ENCODE data around the gene SNAPC4.

SNAPC4 gene

GRCh38 chr9:136400038-136400834 lies at the start of gene SNAPC4:
Gene SNAPC4 (minus strand): TSS chr9:136400170. CDS start chr9:136398428, 1,742 bp downstream.
- DNase-seq = peak; percentile 92

- DNase-seq = no peak
Measured at GRCh38 chr9:136448655-136449054, 48.7 kb upstream of the SNAPC4 start.

GRCh38 chr9:136447173-136447778 lies 47.3 kb upstream of the SNAPC4 start:
- DNase-seq = no peak

- DNase-seq = no peak
Measured at GRCh38 chr9:136445799-136446198, 45.8 kb upstream of the SNAPC4 start.

GRCh38 chr9:136444102-136444501 lies 44.1 kb upstream of the SNAPC4 start:
- DNase-seq = no peak

GRCh38 chr9:136443687-136444086 lies 43.7 kb upstream of the SNAPC4 start:
- no peak for DNase-seq

- no peak for DNase-seq
Measured at GRCh38 chr9:136443087-136443486, 43.1 kb upstream of the SNAPC4 start.

- no peak for DNase-seq
Measured at GRCh38 chr9:136442265-136442664, 42.3 kb upstream of the SNAPC4 start.

- DNase-seq = no peak
Measured at GRCh38 chr9:136441681-136442245, 41.8 kb upstream of the SNAPC4 start.

GRCh38 chr9:136441191-136441680 lies 41.3 kb upstream of the SNAPC4 start:
- no peak for DNase-seq

GRCh38 chr9:136439481-136440408 lies 39.8 kb upstream of the SNAPC4 start, which contains the start of gene INPP5E:
Gene INPP5E (minus strand): TSS chr9:136439845. CDS start chr9:136439419, 426 bp downstream.
- DNase-seq = peak; percentile 81

GRCh38 chr9:136438548-136439480 lies 38.8 kb upstream of the SNAPC4 start:
- peak; percentile 67 for DNase-seq

GRCh38 chr9:136437839-136438547 lies 38.0 kb upstream of the SNAPC4 start:
- DNase-seq = no peak

GRCh38 chr9:136437430-136437829 lies 37.5 kb upstream of the SNAPC4 start:
- no peak for DNase-seq

- no peak for DNase-seq
Measured at GRCh38 chr9:136436055-136436634, 36.2 kb upstream of the SNAPC4 start.

GRCh38 chr9:136434580-136435169 lies 34.7 kb upstream of the SNAPC4 start:
- no peak for DNase-seq

- DNase-seq = no peak
Measured at GRCh38 chr9:136433849-136434579, 34.0 kb upstream of the SNAPC4 start.

GRCh38 chr9:136433043-136433715 lies 33.2 kb upstream of the SNAPC4 start:
- DNase-seq = no peak

- DNase-seq = no peak
Measured at GRCh38 chr9:136432591-136432990, 32.6 kb upstream of the SNAPC4 start.

Data from activated CD4-positive, alpha-beta T cell treated with anti-CD3 and anti-CD28 coated beads, Interleukin-2, amount 50 U/mL, for 16 hours (primary cell).